Measurements from ENCODE around the gene PDZD2.

DNA sequence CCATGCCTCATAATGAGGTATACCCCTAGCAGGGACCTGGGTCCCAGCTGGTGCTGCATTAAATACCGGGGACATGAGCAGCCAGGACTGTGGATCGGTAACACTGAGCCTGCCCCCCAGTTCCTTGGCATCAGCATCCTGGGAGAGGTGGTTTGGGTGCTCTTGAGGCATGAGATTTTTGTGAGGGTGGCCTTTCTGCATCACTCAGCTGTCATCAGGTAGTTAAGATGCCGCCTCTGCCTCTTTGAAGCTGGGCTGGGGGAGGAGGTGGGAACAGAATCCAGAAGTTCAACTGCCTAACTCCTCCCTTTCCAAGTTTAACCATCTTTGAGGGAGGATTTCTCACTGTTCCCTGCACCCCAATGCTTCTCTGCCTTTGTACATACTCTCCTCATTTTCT, 112.7 kb downstream of the PDZD2 start:
- TF ChIP-seq CTCF (IDR thresholded peaks at IDR 0.05) (no peak), POLR2AphosphoS5 (IDR thresholded peaks at IDR 0.05) (no peak), POLR2A (IDR thresholded peaks at IDR 0.05) (no peak)

All from prostate gland (tissue), 2 donors.